Keratinocyte (primary cell): ENCODE measurements around the gene CKAP4. TPM values are rescaled to one million over a fixed set of nuclear protein-coding genes. Genes with fewer than 3 reads are reported as not detected.

Experiments used
- DNase-seq: peaks from one replicate; pipeline ENCODE4 v3.0.0-alpha.2; 2011; ENCODE audit warnings: low read depth, missing footprints, low spot score
- FAIRE-seq: peaks from 2 replicates; lab custom pipeline; 2011; peaks lifted over from hg19 to GRCh38; lab: Jason Lieb, UNC
- H2AFZ ChIP-seq: 2 replicates; pipeline ENCODE4 v1.6.0; 2012; ENCODE audit warnings: low read length, control low read depth, inconsistent platforms; ENCODE audit not compliant: control insufficient read depth
- H3K27ac ChIP-seq: 2 replicates; pipeline ENCODE4 v1.5.1; 2011; ENCODE audit warnings: low read length; ENCODE audit not compliant: control insufficient read depth, insufficient read depth
- H3K27me3 ChIP-seq: 3 replicates; pipeline ENCODE4 v1.6.0; 2011; ENCODE audit warnings: low read length; ENCODE audit not compliant: control insufficient read depth, insufficient read depth; ENCODE audit errors: extremely low read depth
- H3K36me3 ChIP-seq, 2 experiments: 2 replicates in 1 of 2; 3 replicates in 1 of 2; pipeline ENCODE4 v1.5.1; 2011; ENCODE audit warnings: low read length in 2 of 2, mild to moderate bottlenecking in 1 of 2; ENCODE audit not compliant: control insufficient read depth in 2 of 2, insufficient read depth in 2 of 2; ENCODE audit errors: extremely low read depth in 1 of 2
- H3K4me1 ChIP-seq: 3 replicates; pipeline ENCODE4 v1.5.1; 2011; ENCODE audit warnings: low read length; ENCODE audit not compliant: control insufficient read depth, insufficient read depth; ENCODE audit errors: extremely low read depth
- H3K4me2 ChIP-seq: 3 replicates; pipeline ENCODE4 v1.6.0; 2011; ENCODE audit warnings: low read depth, low read length; ENCODE audit not compliant: control insufficient read depth, insufficient read depth; ENCODE audit errors: extremely low read depth
- H3K4me3 ChIP-seq, 3 experiments: fragments of 200-600 bp in 1 of 3; sonication (generic) in 1 of 3; 2 replicates in 2 of 3; 3 replicates in 1 of 3; pipeline ENCODE4 v1.5.1; 2011 to 2016; ENCODE audit warnings: low read length in 3 of 3, mild to moderate bottlenecking in 3 of 3, control low read depth in 2 of 3, inconsistent platforms in 1 of 3, low read depth in 1 of 3, mixed read lengths in 1 of 3, mixed run types in 1 of 3, moderate library complexity in 1 of 3; ENCODE audit not compliant: control insufficient read depth in 2 of 3, insufficient read depth in 2 of 3; ENCODE audit errors: extremely low read depth in 1 of 3
- H3K79me2 ChIP-seq: 2 replicates; pipeline ENCODE4 v1.6.0; 2012; ENCODE audit warnings: low read length; ENCODE audit not compliant: control insufficient read depth, insufficient read depth
- H3K9ac ChIP-seq: 3 replicates; pipeline ENCODE4 v1.6.0; 2011; ENCODE audit warnings: low read length; ENCODE audit not compliant: control insufficient read depth, insufficient read depth; ENCODE audit errors: extremely low read depth
- H3K9me1 ChIP-seq: 3 replicates; pipeline ENCODE4 v1.6.0; 2011; ENCODE audit warnings: low read length; ENCODE audit not compliant: control insufficient read depth, insufficient read depth; ENCODE audit errors: extremely low read depth
- H3K9me3 ChIP-seq: 2 replicates; pipeline ENCODE4 v1.5.1; 2012; ENCODE audit warnings: low read depth, low read length; ENCODE audit not compliant: control insufficient read depth
- H4K20me1 ChIP-seq: 3 replicates; pipeline ENCODE4 v1.6.0; 2011; ENCODE audit warnings: low read length; ENCODE audit not compliant: control insufficient read depth, insufficient read depth; ENCODE audit errors: extremely low read depth
- EZH2 ChIP-seq: IDR thresholded peaks from one replicate; pipeline ENCODE4 v1.6.1; 2012; ENCODE audit warnings: inconsistent platforms, mild to moderate bottlenecking, low read length, moderate library complexity
- dilution Hi-C: fragments of 300-500 bp; cut with MboI; formaldehyde crosslinking; loops from one replicate; pipeline ENCODE4 v1.7.0; 2020; ENCODE audit warnings: low sequenced_read_pairs; ENCODE audit not compliant: extremely low pct_ligation_motif_present
- polyA plus RNA-seq, 5 experiments: library from polyadenylated mRNA; depleted of rRNA in 3 of 5; stranded (reverse) in 3 of 5; stranded (forward) in 1 of 5; unstranded in 1 of 5; fragments of >200 nt; gene quantifications; 1 replicate in 1 of 5; 2 replicates in 3 of 5; 3 replicates in 1 of 5; pipeline versions ENCODE4 v1.2.1 to v1.2.3, GENCODE V29; 2011 to 2012; ENCODE audit warnings: missing spikeins in 2 of 5, low read depth in 1 of 5, low replicate concordance in 1 of 5
- TF ChIP-seq, protein P1 (sequence below), 3 experiments: IDR thresholded peaks in 1 of 3; conservative IDR thresholded peaks in 1 of 3; optimal IDR thresholded peaks in 1 of 3; 2 replicates in 2 of 3; 3 replicates in 1 of 3; pipeline versions ENCODE3 to v1.5.1; 2011; ENCODE audit warnings: low read length in 3 of 3, mild to moderate bottlenecking in 3 of 3, moderate library complexity in 2 of 3, control low read depth in 1 of 3, inconsistent platforms in 1 of 3; ENCODE audit not compliant: insufficient read depth in 2 of 3; ENCODE audit errors: extremely low read depth in 1 of 3

CKAP4 gene
- polyA plus RNA-seq, 1 donor (not counting 4 experiments of a cell fraction or from before 2014, with no cell fraction given): 84.5 TPM

DNA sequence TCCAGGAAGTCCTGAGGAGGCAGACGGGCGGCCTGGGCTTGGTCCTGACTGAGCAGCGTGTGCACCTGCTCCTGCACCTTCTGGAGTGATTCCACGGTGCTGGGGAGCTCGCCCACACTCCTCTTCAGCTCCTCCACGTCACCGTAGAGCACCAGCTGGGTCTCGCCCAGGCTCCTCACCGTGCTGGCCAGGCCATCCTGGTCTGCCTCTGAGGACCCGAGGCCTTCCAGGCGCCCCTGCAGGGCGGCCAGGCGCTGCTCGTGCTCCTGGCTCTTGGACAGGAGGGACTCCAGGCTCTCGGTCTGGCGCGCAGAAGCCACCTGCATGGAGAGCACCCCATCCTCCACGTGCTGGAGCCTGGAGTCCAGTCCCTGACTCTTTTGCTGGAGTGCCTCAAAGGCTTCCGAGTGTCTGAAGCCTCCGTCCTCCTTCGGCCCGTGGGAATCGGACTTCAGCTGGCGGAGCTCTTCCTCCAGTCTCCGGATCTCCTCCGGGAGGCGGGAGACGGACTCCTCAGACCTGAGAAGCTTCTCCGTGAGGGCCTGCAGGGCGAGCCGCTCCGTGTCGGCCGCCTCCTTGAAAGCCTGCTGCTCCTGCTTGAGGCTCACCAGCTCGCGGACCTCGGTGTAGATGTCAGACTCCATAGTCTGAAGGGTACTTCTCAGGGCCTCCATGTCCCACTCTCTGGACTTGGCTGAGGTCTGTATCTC, 8.4 kb downstream of the CKAP4 start:
- dilution Hi-C loops: no loop called here
- no peaks in the 10 kb centered on the region for H3K9me3 ChIP-seq
- H3K27ac ChIP-seq: no peak overlapping the region
- peaks cover 4% of the 10 kb centered on the region for H4K20me1 ChIP-seq
- no peak overlapping the region for H3K4me2 ChIP-seq
- H3K36me3 ChIP-seq: peaks cover 34 to 41% of the 10 kb centered on the region in 2 experiments
- H3K4me3 ChIP-seq: no peak overlapping the region
- no peak for DNase-seq
- H3K4me1 ChIP-seq: peaks cover 14% of the 10 kb centered on the region
- peaks cover 9% of the 10 kb centered on the region for H3K9me1 ChIP-seq
- TF ChIP-seq, protein P1, sequence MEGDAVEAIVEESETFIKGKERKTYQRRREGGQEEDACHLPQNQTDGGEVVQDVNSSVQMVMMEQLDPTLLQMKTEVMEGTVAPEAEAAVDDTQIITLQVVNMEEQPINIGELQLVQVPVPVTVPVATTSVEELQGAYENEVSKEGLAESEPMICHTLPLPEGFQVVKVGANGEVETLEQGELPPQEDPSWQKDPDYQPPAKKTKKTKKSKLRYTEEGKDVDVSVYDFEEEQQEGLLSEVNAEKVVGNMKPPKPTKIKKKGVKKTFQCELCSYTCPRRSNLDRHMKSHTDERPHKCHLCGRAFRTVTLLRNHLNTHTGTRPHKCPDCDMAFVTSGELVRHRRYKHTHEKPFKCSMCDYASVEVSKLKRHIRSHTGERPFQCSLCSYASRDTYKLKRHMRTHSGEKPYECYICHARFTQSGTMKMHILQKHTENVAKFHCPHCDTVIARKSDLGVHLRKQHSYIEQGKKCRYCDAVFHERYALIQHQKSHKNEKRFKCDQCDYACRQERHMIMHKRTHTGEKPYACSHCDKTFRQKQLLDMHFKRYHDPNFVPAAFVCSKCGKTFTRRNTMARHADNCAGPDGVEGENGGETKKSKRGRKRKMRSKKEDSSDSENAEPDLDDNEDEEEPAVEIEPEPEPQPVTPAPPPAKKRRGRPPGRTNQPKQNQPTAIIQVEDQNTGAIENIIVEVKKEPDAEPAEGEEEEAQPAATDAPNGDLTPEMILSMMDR (optimal IDR thresholded peaks at IDR 0.05 in 1 of 3, IDR thresholded peaks at IDR 0.05 in 1 of 3, conservative IDR thresholded peaks at IDR 0.05 in 1 of 3; ENCODE audit: extremely low read depth in 1 of 3, insufficient read depth in 2 of 3, low read length in 3 of 3): no peak
- TF ChIP-seq EZH2: no peak
- H2AFZ ChIP-seq: no peak overlapping the region
- peaks cover 48% of the 10 kb centered on the region for H3K79me2 ChIP-seq
- no peaks in the 10 kb centered on the region for H3K27me3 ChIP-seq
- H3K9ac ChIP-seq: no peak overlapping the region
- FAIRE-seq: no peak

DNA sequence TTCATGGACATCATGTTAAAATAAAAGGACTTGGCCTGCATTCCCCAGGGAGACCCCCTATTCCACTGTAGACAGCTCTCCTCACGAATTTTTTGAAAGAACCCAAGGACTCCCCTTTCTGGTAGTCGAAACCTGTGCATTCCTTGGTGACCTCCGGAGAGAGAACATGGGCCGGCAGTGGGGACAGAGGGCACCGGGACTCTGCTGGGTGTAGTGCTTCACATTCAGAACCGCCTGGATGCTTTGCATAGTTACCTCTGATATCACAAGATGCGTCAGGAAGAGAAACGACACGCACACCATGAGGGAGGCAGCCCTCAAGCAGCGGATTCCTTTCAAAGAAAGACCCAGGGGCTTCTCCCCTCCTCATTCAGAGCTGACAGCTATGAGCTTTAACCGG, 9.7 kb downstream of the CKAP4 start:
- DNase-seq (no peak), FAIRE-seq (no peak)
- Histone ChIP-seq H3K79me2 (peaks cover 36% of the 10 kb centered on the region), H3K4me3 (no peak overlapping the region), H3K27me3 (no peaks in the 10 kb centered on the region), H2AFZ (no peak overlapping the region), H3K36me3 (peaks cover 26 to 43% of the 10 kb centered on the region in 2 experiments), H3K4me1 (peaks cover 18% of the 10 kb centered on the region), H3K4me2 (no peak overlapping the region), H3K27ac (no peak overlapping the region), H4K20me1 (peaks cover 3% of the 10 kb centered on the region), H3K9me1 (peaks cover 4% of the 10 kb centered on the region), H3K9ac (no peak overlapping the region), H3K9me3 (no peaks in the 10 kb centered on the region)
- dilution Hi-C loops: no loop called here
- no peak for TF ChIP-seq EZH2
- TF ChIP-seq, protein P1 (optimal IDR thresholded peaks at IDR 0.05 in 1 of 3, IDR thresholded peaks at IDR 0.05 in 1 of 3, conservative IDR thresholded peaks at IDR 0.05 in 1 of 3; ENCODE audit: extremely low read depth in 1 of 3, insufficient read depth in 2 of 3, low read length in 3 of 3): no peak
